GM13977 (cell line): ENCODE measurements around the gene TMEM11.

ENCODE experiments used
- DNase-seq: peaks from one replicate; pipeline ENCODE4 v3.0.0; 2012; ENCODE audit warnings: low spot score
- in situ Hi-C: fragments of 300-500 bp; cut with MboI; formaldehyde crosslinking; loops from one replicate; pipeline ENCODE4 v1.12.0; 2022; ENCODE audit warnings: low sequenced_read_pairs, low pct_unique_long_range_greater_than_20kb, mixed read lengths, inconsistent platforms; ENCODE audit not compliant: unreplicated experiment
- TF ChIP-seq, protein P1 (sequence below): IDR thresholded peaks from 2 replicates; pipeline ENCODE4 v1.5.1; 2012; ENCODE audit warnings: mild to moderate bottlenecking, control low read depth; ENCODE audit not compliant: insufficient read depth; ENCODE audit errors: extremely low read depth, missing control alignments

The TMEM11 gene

DNA sequence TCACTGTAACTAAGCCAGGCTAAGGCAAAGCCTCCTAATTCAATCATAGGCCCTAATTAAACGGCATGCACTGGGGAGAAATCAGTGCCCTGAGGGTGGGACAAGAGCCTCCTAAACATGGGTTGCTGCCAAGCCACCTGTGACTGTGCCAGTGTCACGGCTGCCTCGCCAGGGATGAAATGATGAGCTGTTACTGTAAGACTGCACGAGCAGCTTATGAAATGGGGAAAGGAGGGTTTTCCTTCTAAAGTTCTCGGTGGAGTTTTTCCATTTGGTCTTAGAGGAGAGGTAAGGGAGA is 12.7 kb downstream of the TMEM11 start:
- TF ChIP-seq, protein P1, sequence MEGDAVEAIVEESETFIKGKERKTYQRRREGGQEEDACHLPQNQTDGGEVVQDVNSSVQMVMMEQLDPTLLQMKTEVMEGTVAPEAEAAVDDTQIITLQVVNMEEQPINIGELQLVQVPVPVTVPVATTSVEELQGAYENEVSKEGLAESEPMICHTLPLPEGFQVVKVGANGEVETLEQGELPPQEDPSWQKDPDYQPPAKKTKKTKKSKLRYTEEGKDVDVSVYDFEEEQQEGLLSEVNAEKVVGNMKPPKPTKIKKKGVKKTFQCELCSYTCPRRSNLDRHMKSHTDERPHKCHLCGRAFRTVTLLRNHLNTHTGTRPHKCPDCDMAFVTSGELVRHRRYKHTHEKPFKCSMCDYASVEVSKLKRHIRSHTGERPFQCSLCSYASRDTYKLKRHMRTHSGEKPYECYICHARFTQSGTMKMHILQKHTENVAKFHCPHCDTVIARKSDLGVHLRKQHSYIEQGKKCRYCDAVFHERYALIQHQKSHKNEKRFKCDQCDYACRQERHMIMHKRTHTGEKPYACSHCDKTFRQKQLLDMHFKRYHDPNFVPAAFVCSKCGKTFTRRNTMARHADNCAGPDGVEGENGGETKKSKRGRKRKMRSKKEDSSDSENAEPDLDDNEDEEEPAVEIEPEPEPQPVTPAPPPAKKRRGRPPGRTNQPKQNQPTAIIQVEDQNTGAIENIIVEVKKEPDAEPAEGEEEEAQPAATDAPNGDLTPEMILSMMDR, result no peak
- DNase-seq, result no peak
- in situ Hi-C loops, result no loop called here

DNA sequence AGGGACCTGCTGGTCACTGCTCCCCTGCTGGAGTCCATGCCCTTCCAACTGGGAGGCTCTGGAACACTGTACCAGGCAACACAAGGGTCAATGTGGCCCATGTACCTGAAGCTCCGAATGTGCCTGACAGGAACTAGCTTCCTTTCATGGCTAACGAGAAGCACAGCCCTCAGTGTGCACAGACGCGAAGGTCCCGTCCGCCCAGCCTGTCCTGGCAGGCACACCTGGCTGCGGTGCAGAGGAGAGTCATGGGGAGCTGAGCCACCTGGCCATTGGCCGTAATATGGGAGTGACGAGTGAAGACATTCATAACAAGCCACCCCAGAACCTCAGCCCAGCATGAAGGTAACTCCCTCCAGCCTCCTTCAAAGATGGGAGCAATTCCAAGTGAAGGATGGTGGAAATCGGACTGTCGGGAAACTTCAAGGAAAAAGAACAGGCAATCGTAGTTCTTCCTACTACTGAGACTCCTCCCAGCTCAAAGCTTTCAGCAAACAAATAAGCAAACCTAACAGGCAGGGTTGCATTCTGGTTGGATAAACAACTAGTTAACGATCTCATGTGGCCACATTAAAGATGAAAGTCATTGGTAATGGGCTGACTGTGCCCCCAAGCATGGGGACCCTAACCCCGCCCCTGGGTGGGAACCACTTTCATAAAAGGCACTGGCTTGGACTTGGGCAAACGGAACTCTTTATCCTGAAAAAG is 13.2 kb downstream of the TMEM11 start:
- TF ChIP-seq, protein P1, result no peak
- DNase-seq, result no peak
- in situ Hi-C loops, result no loop called here

DNA sequence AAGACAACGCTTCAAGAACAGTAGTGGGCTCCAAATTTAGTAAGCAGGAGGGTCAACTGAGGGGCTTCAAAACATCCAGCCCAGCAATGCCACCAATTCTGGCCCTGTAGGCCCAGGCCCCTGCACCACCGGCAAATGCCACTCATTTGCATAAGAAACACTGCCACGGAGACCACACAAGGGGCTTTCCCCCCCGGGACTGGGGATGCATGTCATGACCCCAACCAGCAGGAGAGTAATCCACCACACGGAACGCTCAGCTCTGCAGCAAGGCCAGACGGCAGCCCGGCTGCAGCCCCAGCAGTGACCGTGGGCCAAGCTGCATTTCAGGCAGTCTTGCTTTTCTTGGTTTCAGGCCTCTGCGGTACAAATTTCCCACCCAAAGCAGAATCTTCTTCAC is 14.1 kb downstream of the TMEM11 start:
- TF ChIP-seq, protein P1, result no peak
- DNase-seq, result no peak
- in situ Hi-C loops, result no loop called here

DNA sequence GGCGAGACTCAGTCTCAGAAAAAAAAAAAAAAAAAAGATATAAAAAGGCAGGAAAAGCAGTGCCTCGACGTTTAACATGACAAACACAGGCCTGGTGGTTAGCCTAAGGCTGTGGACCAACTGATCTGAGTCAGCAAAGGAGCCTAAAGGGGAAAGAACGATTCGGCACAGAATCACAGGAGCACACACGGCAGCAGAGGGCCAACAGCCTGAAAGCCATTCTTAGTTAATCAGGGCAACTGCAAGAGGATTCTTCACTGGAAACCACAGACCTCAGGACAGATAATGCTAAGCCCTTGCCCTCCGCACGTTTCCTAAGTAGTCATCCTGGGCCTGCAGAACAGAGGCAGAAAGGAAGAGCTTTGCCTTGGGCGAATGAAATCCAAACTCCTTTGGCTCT is 14.7 kb downstream of the TMEM11 start:
- TF ChIP-seq, protein P1, result no peak
- no peak for DNase-seq
- in situ Hi-C loops, result no loop called here

DNA sequence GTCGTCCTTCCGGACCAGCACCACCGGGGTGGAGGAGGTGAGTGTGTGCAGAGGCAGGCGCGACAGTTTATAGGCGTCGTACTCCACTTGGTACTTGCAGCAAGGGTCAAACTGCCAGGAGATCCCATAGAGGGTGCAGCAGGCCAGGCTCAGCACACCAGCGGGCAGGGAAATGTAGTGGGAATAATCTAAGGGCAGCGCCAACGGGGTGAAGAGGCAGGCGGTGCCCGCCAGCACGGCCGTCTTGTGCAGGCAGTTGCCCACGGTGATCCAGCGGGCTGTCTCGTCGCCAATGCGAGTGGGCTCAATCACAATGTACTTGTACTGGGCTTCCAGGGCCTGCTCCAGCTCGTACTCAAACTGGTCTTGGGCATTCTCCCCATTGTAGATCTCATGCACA is 15.6 kb downstream of the TMEM11 start:
- in situ Hi-C loops, result no loop called here
- DNase-seq, result no peak
- TF ChIP-seq, protein P1, result no peak

DNA sequence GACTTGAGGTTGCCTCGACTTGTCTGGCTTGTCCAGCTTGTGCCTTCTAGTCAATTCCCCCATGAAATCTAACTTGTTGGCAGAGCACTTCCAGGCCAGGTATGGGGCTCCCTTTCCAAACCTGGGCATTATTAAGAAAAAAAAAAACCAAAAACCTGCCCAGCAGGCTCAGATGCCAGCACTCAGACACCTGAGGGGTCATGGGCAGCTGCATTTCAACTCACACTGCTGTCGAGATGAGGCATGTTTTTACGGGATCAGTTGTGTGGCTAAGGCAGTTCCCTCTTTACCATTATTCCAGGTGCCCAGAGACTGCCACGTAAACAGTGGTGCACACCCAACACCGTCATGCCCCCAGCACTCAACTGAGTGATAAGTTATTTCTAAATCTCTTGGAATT is 17.8 kb downstream of the TMEM11 start:
- in situ Hi-C loops, result no loop called here
- DNase-seq, result no peak
- TF ChIP-seq, protein P1, result no peak

DNA sequence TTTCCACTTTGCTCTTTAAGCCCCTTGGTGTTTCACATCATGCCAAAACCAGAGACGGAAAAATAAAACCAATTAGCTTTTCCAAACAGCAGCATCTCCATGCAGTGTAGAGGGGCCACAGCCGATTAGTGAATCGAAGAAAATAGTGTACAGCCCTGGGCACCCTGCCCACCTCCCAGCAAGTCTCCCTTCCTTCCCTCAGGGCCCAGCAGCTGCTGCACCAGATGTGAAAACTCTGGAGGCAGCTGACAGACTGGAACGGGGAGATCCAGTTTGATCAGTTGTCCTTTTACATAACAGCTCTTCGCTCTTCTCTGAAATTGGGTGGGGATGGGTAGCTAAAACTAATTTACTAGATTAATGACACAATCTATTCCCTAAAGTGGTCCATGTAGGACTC is 19.3 kb downstream of the TMEM11 start:
- TF ChIP-seq, protein P1, result no peak
- DNase-seq, result no peak
- in situ Hi-C loops, result no loop called here
